Left cardiac atrium (tissue), 4 donors: Measurements from ENCODE around the gene NIPBL. TPM values are rescaled to one million over a fixed set of nuclear protein-coding genes. Genes with fewer than 3 reads are reported as not detected.
A peak's percentile ranks its signal among the peaks of the same experiment; 100 is the strongest.

Experiments
- ATAC-seq, 2 donors: fragments of 200-7000 bp; cut with Tn5 transposase; one replicate each; pipeline ENCODE4 v1.9.1; 2020; ENCODE audit warnings: mild to moderate bottlenecking in 2 of 2, moderate library complexity in 2 of 2
- DNase-seq: peaks from one replicate; pipeline ENCODE4 v3.0.0-alpha.2; 2020
- intact Hi-C, 2 donors: fragments of 100-400 bp; cut with DNase I; formaldehyde crosslinking; loops; one replicate each; pipeline versions ENCODE4 v1.14.1 to v1.15.1; 2022 to 2023
- total RNA-seq, 2 donors: library from RNA; stranded (reverse); fragmentation: NEBNext Ultra II Directional; extraction: Animal tissue kit (Norgen Biotek cat#: 25700); gene quantifications; one replicate each; pipeline ENCODE4 v1.2.1, GENCODE V29; 2021
- donor health status: DM: no; HTN: yes; CAD: no.
- donor health status: DM: no; HTN: yes; CAD: no; lungs with severe emphysema.
- donor health status: DM: yes; HTN: yes; CAD: no.
- donor health status: Dilated cardiomyopathy.

NIPBL gene
- total RNA-seq, 2 donors from 2014 or later, result 40.2 to 46.6 TPM

DNA sequence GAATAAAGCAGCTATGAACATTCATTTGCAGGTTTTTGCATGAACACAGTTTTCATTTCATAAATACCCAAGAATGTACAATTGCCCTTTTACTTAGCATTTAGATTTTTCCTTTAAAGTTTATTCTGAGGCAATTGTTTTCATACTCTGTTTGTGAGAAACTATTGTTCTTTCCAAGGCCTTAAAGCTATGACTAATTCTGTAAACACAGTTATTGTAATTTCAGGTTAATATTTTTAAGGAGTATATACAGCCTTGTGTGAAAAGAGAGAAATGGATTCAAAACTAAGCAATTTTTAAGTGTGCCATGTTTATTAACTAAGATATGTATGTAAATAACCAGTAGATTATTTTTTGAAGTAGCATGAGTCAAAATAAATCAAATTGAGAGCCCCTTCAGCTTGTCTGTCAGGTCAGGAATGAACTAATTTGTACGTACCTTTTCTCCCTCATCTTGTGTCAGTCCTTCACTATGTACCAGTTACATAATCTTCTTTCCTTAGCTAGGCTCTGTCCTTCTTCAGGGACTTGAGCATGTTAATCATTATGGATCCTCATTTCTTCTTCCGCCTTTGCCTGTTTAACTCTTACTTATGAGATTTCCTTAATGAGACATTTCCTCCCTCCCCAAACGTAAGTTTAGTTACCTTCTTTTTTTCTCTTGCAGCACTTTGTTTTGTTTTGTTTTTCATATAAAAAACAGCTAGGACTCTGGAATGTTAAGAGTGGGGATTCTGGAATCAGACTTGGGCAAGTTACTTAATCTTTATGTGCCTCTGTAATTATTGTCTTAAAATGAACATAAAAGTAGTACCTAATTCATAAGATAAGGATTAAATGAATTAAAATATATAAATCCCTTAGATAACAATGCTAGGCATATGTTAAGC lies 63.6 kb downstream of the NIPBL start:
- ATAC-seq (no peak), DNase-seq (no peak)
- intact Hi-C loops, result loop anchor here (5.0 to 10.0 kb wide), 2 partner anchors 63 to 65 kb away; partner anchors contain the start of gene NIPBL (in 2 of the 2)

DNA sequence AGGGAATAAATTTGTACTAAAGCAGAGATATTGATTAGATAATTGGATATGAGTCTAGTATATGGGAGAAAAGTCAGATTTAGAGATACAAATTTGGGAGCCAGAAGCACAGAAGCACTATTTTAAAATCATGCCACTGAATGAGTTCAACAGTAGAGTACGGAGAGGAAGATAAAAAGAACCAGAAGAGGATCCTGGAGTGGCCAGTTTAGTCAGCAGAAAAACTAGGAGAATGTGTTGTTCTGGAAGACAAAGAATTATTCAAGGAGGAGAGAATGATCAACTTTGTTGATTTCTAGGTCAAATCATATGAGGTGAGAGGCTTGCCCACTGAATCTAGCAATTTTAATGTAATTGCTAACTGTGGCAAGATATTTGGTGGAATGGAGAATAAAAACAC lies 67.0 kb downstream of the NIPBL start:
- intact Hi-C loops, result loop anchor here (5.0 to 10.0 kb wide), 2 partner anchors 66 to 69 kb away; partner anchors contain the start of gene NIPBL (in 2 of the 2)
- ATAC-seq, result no peak

DNA sequence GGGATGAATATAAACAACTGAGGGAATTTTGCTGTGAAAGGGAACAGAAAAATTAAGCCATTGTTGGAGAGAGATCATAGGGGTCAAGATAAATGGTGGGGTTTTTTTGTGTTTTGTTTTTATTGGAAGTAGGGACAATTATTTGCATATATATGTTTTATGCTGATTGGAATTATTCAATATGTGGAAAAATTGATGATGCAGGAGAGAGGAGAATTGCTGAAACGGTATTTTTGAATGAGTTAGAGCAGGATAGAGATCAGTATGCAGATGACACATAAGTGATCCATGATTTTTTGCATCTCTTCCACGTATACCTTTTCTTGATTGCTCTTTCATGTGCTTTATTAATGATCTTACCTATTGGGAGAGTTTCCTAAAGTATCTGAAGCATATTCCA lies 67.5 kb downstream of the NIPBL start:
- ATAC-seq (no peak), DNase-seq (no peak)
- intact Hi-C loops, result loop anchor here (5.0 to 10.0 kb wide), 2 partner anchors 67 to 69 kb away; partner anchors contain the start of gene NIPBL (in 2 of the 2)

More for the DNA sequence above, 67.0 kb downstream of the NIPBL start:
- DNase-seq, result no peak

DNA sequence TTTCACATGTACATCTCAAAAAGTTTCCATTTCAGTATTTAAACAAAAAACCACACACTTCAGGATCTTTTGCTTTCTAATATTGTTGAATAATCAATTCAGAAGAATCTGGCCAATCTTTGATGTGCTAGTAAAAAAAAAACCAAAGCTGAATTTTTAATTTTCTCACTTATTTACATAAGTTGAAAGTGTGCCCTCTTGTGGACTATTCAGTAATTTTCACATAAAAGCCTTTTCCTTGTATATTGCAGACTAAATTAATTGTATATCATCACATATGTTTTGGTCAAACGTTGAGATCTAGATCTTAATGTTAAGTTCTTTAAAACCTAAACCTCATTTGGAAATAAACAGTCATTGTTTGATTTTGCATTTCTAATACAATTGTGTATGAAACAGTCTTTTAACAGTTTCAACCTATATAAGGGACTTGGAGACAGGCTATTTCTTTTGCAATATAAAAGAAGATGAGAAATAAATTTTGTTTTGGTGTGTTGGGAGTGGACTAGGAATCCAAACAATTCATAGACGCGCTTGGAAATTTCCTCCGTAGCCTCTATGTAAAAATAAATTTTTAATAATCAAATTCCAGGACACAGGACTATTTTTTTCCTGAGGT lies 68.1 kb downstream of the NIPBL start:
- intact Hi-C loops, result loop anchor here (5.0 to 10.0 kb wide), 2 partner anchors 67 to 70 kb away; partner anchors contain the start of gene NIPBL (in 2 of the 2)
- DNase-seq (no peak), ATAC-seq (no peak)

DNA sequence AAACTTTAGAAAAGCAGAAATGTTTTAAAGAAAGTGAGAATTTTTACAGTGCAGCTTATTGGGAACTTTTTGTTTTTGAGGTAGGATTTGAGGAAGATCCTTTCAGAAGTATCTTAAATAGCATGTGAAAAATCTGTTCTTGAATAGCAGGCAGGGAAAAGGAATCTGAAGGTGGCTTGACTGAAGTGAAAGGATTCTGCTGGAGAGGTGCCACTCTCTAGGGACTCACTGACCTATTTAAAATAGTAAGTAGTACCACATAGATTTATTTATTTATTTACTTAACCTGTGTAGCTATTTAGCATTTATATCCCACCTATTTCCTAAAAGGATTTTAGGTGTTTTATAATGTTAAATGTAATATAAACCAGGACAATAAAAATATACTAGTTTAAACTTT lies 69.1 kb downstream of the NIPBL start:
- intact Hi-C loops, result loop anchor here in 1 of 2 donors (10.0 kb wide), 1 partner anchor 71 kb away; the partner anchor contains the start of gene NIPBL
- ATAC-seq (no peak), DNase-seq (no peak)

DNA sequence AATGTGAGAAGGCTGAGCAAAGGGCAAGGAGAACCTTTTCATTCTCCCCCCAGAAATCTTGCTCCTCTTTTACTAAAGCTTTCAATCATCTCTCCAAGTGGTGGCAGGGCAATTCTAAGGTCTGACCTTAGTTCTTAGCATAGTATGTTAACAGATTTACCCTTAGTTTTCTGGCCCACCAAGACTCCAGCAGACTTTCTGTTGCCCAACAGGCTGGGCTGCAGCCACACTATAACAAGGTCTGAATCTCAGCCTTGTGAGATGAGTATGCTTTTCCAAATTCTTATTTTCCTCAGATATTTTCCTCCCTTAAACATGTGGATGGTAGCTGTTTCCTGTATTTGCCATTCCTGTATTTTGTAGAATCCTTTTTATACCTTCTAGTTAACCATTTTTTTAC lies 69.5 kb downstream of the NIPBL start:
- ATAC-seq (no peak), DNase-seq (no peak)
- intact Hi-C loops, result loop anchor here in 1 of 2 donors (10.0 kb wide), 1 partner anchor 71 kb away; the partner anchor contains the start of gene NIPBL

DNA sequence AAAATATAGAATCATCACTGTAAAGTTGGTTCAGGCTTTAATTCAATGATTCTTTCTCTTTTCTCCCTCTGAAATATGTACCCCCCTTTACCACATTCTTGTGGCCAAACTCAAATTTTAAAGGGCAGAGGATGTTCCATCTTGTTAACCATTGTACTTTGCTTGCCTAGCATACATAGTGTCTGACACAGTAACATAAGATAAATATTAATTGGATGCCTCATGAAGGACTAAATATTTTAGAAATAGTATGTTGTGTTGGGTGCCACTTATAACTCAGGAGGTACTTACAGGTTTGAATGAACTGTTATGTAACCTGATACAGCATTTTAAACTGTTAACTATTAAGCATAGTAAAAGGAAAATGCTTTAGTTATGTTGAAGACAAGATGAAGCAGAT lies 71.5 kb downstream of the NIPBL start:
- ATAC-seq, result no peak
- intact Hi-C loops, result loop anchor here in 1 of 2 donors (10.0 kb wide), 1 partner anchor 73 kb away; the partner anchor contains the start of gene NIPBL

DNA sequence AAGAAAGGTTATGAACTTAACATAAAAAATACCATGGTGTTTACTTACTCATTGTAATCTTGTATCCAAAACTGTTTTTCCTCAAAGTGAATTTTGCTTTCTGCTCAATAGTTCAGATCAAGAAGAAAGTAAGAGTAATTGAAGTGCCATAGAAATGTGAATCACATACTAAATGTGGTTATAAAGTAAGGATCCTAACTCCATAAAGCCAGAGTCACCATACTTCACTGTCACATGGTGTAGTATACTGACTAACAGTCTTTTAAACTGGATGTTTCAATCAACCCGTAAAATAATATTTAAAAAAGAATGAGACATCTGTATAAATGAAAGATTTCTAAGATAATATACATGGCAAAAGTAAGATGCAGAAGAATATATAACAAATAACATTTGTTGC lies 72.1 kb downstream of the NIPBL start:
- DNase-seq (no peak), ATAC-seq (no peak)
- intact Hi-C loops, result loop anchor here in 1 of 2 donors (10.0 kb wide), 1 partner anchor 74 kb away; the partner anchor contains the start of gene NIPBL

More for the DNA sequence above, 71.5 kb downstream of the NIPBL start:
- no peak for DNase-seq

DNA sequence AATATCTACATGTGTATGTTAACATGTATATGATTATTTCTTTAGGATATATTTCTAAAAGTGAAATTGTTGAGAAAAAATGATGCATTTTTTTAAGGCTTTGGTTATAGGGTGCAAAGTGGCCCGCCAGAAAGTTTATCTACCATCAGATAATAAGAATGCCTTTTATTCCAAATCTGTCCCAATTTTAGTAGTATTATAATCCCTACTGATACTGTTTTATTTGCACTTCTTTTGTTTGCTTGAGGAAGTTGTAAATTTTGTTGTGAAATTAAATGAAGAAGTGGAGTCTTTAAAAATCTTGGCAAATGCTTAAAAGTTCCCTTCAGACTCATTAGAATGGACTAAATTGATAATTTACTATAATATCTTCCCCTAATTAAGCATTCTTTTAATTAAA lies 73.0 kb downstream of the NIPBL start:
- ATAC-seq (no peak), DNase-seq (no peak)
- intact Hi-C loops, result loop anchor here in 1 of 2 donors (10.0 kb wide), 1 partner anchor 75 kb away; the partner anchor contains the start of gene NIPBL

DNA sequence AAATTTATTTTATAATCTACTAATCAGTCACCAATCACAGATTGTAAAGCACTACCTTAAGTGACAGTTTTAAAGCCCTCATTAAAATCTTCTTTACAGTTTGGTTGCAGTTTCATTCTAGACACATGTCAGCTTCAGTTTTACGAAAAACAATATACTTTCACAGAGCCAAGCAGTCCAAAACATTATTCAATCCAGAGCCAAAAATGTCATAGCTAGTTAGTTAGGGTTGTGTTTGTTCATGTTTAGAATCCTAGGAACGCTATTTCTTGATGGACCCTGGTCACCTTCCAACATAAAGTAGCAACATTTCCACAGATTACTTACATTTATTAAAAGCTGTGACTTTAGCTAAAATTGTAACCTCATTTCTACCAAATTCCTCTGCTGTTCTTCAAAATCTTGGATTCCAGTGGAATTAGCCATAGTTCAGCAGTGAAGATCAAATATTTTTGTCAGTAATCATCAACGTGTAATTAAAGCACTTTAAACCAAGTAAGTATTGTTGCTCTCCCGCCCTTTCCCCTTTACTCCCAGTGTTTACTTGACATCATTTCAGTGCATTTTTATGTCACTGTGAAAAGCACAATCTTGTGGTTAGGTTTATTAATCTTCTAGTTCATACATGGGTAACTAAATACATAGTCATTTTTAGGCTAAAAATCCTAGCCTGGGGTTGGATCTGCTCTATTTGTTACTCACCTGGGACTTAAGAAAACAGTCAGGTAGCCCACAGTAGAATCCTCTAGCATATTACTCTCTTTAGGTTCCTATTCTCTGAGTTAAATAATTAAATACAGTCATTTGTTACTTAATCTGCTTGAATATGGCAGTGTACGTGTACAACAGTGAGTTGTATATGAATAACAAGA lies 74.3 kb downstream of the NIPBL start:
- DNase-seq (no peak), ATAC-seq (peak in 1 of 2 donors; percentile 53)
- intact Hi-C loops, result no loop called here

DNA sequence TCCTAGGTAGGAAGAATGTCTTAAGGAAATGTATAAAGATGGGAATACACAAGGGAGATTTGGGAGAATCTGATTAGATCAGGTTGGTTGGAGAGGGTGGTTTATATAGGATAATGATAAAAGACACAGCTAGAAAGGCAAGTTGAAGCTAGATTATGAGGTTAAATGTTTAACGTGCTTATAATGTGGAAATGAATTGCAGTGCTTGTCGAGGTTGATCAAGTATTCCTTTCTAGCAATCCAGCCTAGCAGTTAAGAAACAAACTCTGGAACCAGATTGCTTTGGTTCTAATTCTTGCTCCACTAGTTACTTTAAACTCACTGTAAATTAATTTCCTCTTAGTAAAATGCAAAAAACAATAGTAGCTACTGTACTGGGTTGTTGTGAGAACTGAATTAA lies 76.5 kb downstream of the NIPBL start:
- ATAC-seq, result no peak
- DNase-seq, result no peak
- intact Hi-C loops, result no loop called here

DNA sequence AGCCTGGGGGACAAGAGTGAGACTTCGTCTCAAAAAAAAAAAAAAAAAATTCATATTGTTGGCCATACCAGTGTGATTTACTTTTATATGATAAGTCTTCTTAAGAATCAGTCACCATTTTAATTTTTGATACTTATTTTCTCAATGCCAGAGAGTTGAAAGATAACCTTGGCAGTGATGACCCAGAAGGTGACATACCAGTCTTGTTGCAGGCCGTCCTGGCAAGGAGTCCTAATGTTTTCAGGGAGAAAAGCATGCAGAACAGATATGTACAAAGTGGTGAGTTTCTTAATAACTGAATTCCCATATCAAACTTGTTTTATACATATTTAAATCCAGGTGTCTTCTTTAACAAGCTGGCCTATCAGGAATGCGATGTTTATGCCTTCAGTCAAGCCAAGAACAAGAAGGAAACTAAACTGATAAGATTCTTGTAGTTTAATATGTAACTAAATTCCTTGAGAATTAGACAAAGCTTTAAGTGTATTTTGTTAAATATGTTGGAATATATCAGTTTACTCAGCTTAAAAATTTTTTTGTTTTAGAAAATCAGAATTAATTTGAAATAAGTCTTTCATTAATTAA lies 81.5 kb downstream of the NIPBL start:
- intact Hi-C loops, result no loop called here
- ATAC-seq, result no peak
- DNase-seq, result no peak

DNA sequence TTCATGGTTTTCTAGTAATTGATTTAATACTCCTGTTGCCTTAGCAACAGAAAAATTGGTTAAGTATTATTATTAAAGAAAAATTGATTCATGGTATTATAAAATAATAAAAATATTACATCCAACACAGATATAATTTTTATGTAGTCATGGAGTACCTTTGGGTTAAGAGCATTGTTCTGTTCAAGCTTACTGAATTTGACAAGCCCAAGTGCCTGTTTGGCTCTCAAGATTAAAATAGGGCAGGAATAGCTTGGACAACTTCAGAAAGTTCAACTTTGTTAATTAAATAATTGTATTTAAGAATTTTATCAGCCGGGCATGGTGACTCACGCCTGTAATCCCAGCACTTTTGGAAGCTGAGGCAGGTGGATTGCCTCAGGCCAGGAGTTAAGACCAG lies 82.0 kb downstream of the NIPBL start:
- DNase-seq, result no peak
- intact Hi-C loops, result no loop called here
- ATAC-seq, result no peak

DNA sequence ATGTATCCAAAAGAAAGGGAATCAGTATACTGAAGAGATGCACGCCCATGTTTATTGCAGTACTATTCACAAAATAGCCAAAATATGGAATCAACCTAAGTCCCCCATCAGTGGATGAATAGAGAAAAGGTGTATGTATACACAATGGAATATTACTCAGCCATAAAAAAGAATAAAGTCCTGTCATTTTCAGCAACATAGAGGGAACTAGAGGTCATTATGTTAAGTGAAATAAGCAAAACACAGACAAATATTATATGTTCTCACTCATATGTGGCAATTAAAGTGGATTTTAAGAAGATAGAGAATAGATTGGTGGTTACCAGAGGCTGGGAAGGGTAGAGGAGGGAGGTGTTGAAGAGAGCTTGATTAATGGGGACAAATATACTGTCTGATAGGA lies 88.6 kb downstream of the NIPBL start:
- DNase-seq, result no peak
- intact Hi-C loops, result no loop called here
- ATAC-seq, result no peak

DNA sequence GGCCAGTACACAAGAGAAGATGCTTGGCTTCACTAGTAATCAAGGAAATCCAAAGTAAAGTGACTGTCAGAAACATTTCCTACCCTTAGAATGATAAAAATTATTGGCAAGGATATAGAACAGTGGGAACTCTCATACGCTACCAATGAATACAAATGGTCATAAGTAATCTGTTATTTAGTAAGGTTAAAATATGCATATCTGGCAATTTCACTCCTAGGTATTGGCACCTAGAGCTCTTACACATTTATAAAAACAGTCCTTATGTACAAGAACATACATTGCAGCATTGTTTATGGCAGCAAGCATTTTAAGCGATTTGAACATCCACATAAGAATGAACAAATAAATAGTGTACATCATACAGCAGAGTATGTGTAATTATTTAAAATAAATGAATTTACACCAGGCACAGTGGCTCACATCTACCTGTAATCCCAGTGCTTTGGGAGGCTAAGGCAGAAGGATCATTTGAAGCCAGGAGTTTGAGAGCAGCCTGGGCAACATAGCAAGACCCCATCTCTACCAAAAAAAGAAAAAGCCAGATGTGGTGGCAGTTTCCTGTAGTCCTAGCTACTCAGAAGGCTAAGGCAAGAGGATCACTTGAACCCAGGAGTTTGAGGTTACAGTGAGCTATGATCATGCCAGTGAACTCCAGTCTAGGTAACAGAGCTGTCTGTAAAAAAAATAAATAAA lies 93.3 kb downstream of the NIPBL start:
- intact Hi-C loops, result no loop called here
- no peak for DNase-seq
- ATAC-seq, result no peak

DNA sequence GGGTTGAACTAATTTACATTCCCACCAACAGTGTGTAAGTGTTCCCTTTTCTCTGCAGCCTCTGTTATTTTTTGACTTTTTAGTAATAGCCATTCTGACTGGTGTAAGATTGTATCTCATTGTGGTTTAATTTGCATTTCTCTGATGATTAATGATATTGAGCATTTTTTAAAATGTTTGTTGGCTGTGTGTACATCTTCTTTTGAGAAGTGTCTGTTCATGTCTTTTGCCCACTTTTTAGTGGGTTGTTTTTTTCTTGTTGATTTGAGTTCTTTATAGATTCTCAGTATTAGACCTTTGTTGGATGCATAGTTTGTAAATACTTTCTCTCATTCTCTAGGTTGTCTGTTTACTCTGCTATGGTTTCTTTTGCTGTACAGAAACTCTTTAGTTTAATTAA lies 101.6 kb downstream of the NIPBL start:
- DNase-seq, result no peak
- intact Hi-C loops, result no loop called here
- no peak for ATAC-seq

DNA sequence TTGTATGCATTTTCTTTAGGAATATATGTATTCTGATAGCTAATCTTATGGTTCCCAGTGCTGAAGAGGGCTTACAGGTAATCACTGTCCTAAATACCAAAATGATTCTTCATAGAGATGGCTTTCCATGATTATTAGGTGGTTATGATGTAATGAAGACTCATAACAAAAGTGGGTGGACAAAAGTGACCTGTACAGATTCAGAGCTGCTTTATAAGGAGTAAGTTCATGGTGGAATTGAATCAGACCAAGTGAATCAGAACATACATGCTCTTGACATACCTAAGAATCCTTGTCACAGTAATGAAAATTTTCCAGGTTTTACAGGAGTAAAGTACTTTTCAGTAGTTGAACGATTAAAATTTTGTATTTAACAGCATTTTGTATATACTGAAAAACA lies 105.6 kb downstream of the NIPBL start:
- ATAC-seq (no peak), DNase-seq (no peak)
- intact Hi-C loops, result no loop called here

DNA sequence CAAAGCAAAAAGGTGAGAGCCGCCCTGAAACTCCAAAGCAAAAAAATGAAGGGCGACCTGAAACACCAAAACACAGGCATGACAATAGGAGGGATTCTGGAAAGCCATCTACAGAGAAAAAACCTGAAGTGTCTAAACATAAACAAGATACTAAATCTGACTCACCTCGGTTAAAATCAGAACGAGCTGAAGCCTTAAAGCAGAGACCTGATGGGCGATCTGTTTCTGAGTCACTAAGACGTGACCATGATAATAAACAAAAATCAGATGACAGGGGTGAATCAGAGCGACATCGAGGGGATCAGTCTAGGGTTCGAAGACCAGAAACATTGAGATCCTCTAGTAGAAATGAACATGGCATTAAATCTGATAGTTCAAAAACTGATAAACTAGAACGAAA lies 108.8 kb downstream of the NIPBL start:
- DNase-seq (no peak), ATAC-seq (no peak)
- intact Hi-C loops, result no loop called here
